Left colon (tissue), 2 donors: ENCODE measurements around the gene CLP1. TPM values are rescaled to one million over a fixed set of nuclear protein-coding genes. Genes with fewer than 3 reads are reported as not detected.

Source experiments
- ATAC-seq: fragments of 200-7000 bp; cut with Tn5 transposase; one replicate; pipeline ENCODE4 v1.9.1; 2020; ENCODE audit warnings: mild to moderate bottlenecking, moderate library complexity
- DNase-seq, 2 donors: peaks; one replicate each; pipeline ENCODE4 v3.0.0-alpha.2; 2020
- intact Hi-C, 2 donors: fragments of 100-400 bp; cut with DNase I in 1 of 2; cut with micrococcal nuclease in 1 of 2; formaldehyde crosslinking; loops; one replicate each; pipeline versions ENCODE4 v1.11.2 to v1.14.0; 2022; cut with DNase I, micrococcal nuclease
- total RNA-seq, 2 donors: library from RNA; stranded (reverse); fragmentation: NEBNext Ultra II Directional; extraction: Animal tissue kit (Norgen Biotek cat#: 25700); gene quantifications; one replicate each; pipeline ENCODE4 v1.2.1, GENCODE V29; 2021
- donor health status: DM: no; HTN: no; CAD: no.
- donor health status: DM: yes; HTN: yes; CAD: no.

Gene CLP1
- total RNA-seq, 2 donors from 2014 or later, result 11.4 to 11.8 TPM

- ATAC-seq (no peak), DNase-seq (no peak)
- intact Hi-C loops, result loop anchor here in 1 of 2 donors (5.0 to 10.0 kb wide), 3 partner anchors 67 to 295 kb away; no protein-coding TSS in a partner anchor
These were observed 18.1 kb upstream of the CLP1 start for GRCh38 chr11:57639321-57640067.

GRCh38 chr11:57640068-57640800, 17.3 kb upstream of the CLP1 start:
- ATAC-seq (no peak), DNase-seq (no peak)
- intact Hi-C loops, result loop anchor here in 1 of 2 donors (5.0 to 10.0 kb wide), 3 partner anchors 68 to 295 kb away; no protein-coding TSS in a partner anchor

GRCh38 chr11:57641011-57641807, 16.4 kb upstream of the CLP1 start:
- intact Hi-C loops, result loop anchor here in 1 of 2 donors (5.0 to 10.0 kb wide), 3 partner anchors 69 to 296 kb away; no protein-coding TSS in a partner anchor
- ATAC-seq (peak; percentile 61), DNase-seq (no peak)

GRCh38 chr11:57643802-57644201, 13.8 kb upstream of the CLP1 start:
- DNase-seq (no peak), ATAC-seq (no peak)
- intact Hi-C loops, result loop anchor here in 1 of 2 donors (5.0 to 10.0 kb wide), 3 partner anchors 72 to 299 kb away; no protein-coding TSS in a partner anchor

GRCh38 chr11:57644748-57645688, 12.5 kb upstream of the CLP1 start:
- intact Hi-C loops, result loop anchor here in 1 of 2 donors (5.0 to 10.0 kb wide), 3 partner anchors 73 to 300 kb away; no protein-coding TSS in a partner anchor

GRCh38 chr11:57645689-57646085, 11.9 kb upstream of the CLP1 start:
- no peak for DNase-seq
- no peak for ATAC-seq
- intact Hi-C loops, result loop anchor here in 1 of 2 donors (10.0 kb wide), 2 partner anchors 191 to 301 kb away; no protein-coding TSS in a partner anchor

More at GRCh38 chr11:57644748-57645688, 12.5 kb upstream of the CLP1 start:
- DNase-seq (peak; percentile 75 to 82), ATAC-seq (peak; percentile 87)

GRCh38 chr11:57646194-57646798, 11.3 kb upstream of the CLP1 start:
- intact Hi-C loops, result loop anchor here in 1 of 2 donors (10.0 kb wide), 2 partner anchors 191 to 301 kb away; no protein-coding TSS in a partner anchor
- ATAC-seq (no peak), DNase-seq (no peak)

- DNase-seq, result no peak
- ATAC-seq, result no peak
- intact Hi-C loops, result loop anchor here in 1 of 2 donors (10.0 kb wide), 2 partner anchors 192 to 302 kb away; no protein-coding TSS in a partner anchor
These were observed 10.7 kb upstream of the CLP1 start for GRCh38 chr11:57646799-57647303.

- no peak for DNase-seq
- intact Hi-C loops, result loop anchor here in 1 of 2 donors (10.0 kb wide), 2 partner anchors 193 to 303 kb away; no protein-coding TSS in a partner anchor
- ATAC-seq, result no peak
These were observed 10.2 kb upstream of the CLP1 start for GRCh38 chr11:57647372-57647771.

GRCh38 chr11:57647960-57648800, 9.4 kb upstream of the CLP1 start:
- DNase-seq (no peak), ATAC-seq (no peak)
- intact Hi-C loops, result loop anchor here in 1 of 2 donors (10.0 kb wide), 2 partner anchors 193 to 303 kb away; no protein-coding TSS in a partner anchor

- DNase-seq (no peak), ATAC-seq (no peak)
- intact Hi-C loops, result loop anchor here in 1 of 2 donors (10.0 kb wide), 2 partner anchors 194 to 304 kb away; no protein-coding TSS in a partner anchor
These were observed 8.5 kb upstream of the CLP1 start for GRCh38 chr11:57648801-57649735.

GRCh38 chr11:57649826-57650738, 7.5 kb upstream of the CLP1 start, which contains the start of gene YPEL4:
Gene YPEL4 (minus strand): TSS chr11:57649912. CDS start chr11:57647107, 2,805 bp downstream.
- peak; percentile 31 to 47 for DNase-seq

GRCh38 chr11:57650739-57651090, 6.8 kb upstream of the CLP1 start:
- DNase-seq (no peak), ATAC-seq (no peak)
- intact Hi-C loops, result no loop called here

More at GRCh38 chr11:57649826-57650738, 7.5 kb upstream of the CLP1 start, which contains the start of gene YPEL4:
- peak; percentile 31 for ATAC-seq
- intact Hi-C loops, result loop anchor here in 1 of 2 donors (10.0 kb wide), 2 partner anchors 195 to 305 kb away; no protein-coding TSS in a partner anchor

- intact Hi-C loops, result no loop called here
- ATAC-seq, result no peak
- DNase-seq, result no peak
These were observed 6.2 kb upstream of the CLP1 start for GRCh38 chr11:57651408-57651807.
